HG02885 (cell line): ENCODE data around the gene FAM187B.

Experiments
- ATAC-seq: cut with Tn5 transposase; IDR thresholded peaks from one replicate; pipeline ENCODE4 v1.9.1; 2021; ENCODE audit warnings: mild to moderate bottlenecking; ENCODE audit not compliant: unreplicated experiment, poor library complexity

The FAM187B gene

GRCh38 chr19:35264268-35265125 lies 36.0 kb upstream of the FAM187B start:
- ATAC-seq, result no peak

GRCh38 chr19:35262101-35262761 lies 33.7 kb upstream of the FAM187B start:
- no peak for ATAC-seq

GRCh38 chr19:35261356-35262100 lies 33.0 kb upstream of the FAM187B start:
- no peak for ATAC-seq

- ATAC-seq, result no peak
These were observed 32.3 kb upstream of the FAM187B start for GRCh38 chr19:35260694-35261304.

- ATAC-seq, result no peak
These were observed 28.5 kb upstream of the FAM187B start for GRCh38 chr19:35257113-35257461.

- ATAC-seq, result no peak
These were observed 28.0 kb upstream of the FAM187B start for GRCh38 chr19:35256566-35256965.

- no peak for ATAC-seq
These were observed 26.1 kb upstream of the FAM187B start for GRCh38 chr19:35254341-35255297.

- ATAC-seq, result no peak
These were observed 25.1 kb upstream of the FAM187B start for GRCh38 chr19:35253316-35254286.

- ATAC-seq, result no peak
These were observed 22.9 kb upstream of the FAM187B start for GRCh38 chr19:35251456-35251855.

- no peak for ATAC-seq
These were observed 21.5 kb upstream of the FAM187B start for GRCh38 chr19:35249848-35250711.

- peak; percentile 3 for ATAC-seq
These were observed 20.8 kb upstream of the FAM187B start for GRCh38 chr19:35249146-35249847.

GRCh38 chr19:35248310-35249145 lies 20.0 kb upstream of the FAM187B start, which contains the start of gene LSR:
Gene LSR (plus strand): TSS chr19:35249002. CDS start chr19:35249023, 21 bp downstream.
- ATAC-seq, result peak; percentile 85

- ATAC-seq, result peak; percentile 40
These were observed 19.2 kb upstream of the FAM187B start for GRCh38 chr19:35247526-35248309.

GRCh38 chr19:35246466-35247092 lies 18.0 kb upstream of the FAM187B start:
- no peak for ATAC-seq

GRCh38 chr19:35241417-35241816 lies 12.9 kb upstream of the FAM187B start:
- ATAC-seq, result no peak
